Stimulated activated CD4-positive, alpha-beta T cell treated with anti-CD3 and anti-CD28 coated beads, Interleukin-1b, Interleukin-23, amount 100 ng/mL, for 4 hours (primary cell): ENCODE results near the gene HRH2.
"Not testable (repeated sequence)": the region's sequence is repeated elsewhere in the genome, so short reads cannot be mapped to it uniquely, and the experiment has no call there.

Experiments used
- DNase-seq, 2 donors: peaks; one replicate each; pipeline ENCODE4 v3.0.0-alpha.2; 2020; ENCODE audit warnings: low read depth in 2 of 2

Gene HRH2

GRCh38 chr5:175713930-175714329 is 56.1 kb downstream of the HRH2 start:
- DNase-seq, result no peak

GRCh38 chr5:175714479-175715085 is 56.7 kb downstream of the HRH2 start:
- no peak for DNase-seq

DNA sequence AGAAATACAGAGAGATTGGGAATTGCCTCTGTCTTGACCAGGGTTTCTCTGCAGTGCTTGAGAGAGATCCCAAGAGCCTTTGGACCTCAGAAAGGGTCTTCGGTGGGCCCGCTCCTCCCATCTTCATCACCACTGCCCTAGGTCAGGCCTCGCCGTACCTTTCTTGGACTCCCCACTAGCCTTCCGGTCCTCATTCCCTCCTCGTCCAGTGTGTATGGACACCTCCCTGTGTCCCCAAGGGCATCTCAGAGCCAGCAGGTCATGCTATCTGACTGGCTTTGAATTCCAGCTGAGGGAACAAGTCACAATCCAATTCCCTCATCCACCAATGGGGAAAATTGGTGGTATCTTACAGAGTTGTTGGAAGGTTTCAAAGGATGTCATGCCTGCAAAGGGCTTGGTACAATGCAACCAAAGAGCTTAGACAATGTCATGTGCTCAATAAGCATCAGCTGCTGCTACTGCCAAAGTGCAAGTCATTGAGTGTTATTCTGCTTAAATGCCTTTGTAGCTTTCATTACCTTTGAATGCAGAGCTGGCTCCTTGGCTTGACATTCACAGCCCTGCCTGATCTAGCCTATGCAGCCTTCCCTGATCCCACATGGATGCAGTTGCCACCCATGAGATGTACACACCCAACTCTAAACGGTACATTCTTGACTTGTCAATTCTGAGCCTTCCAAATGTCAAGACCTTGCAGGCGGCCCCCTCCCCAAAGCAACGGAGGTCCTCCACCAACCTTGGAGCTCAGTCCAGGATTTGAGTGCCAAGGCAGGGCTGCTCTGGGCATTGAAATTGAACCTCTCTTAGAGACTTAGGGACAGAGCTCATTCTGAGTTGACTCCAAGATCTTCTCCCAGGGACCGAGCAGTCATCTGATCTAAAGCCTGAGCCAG is 58.0 kb downstream of the HRH2 start:
- no peak for DNase-seq

- no peak for DNase-seq
These were observed 60.0 kb downstream of the HRH2 start for GRCh38 chr5:175717837-175718236.

DNA sequence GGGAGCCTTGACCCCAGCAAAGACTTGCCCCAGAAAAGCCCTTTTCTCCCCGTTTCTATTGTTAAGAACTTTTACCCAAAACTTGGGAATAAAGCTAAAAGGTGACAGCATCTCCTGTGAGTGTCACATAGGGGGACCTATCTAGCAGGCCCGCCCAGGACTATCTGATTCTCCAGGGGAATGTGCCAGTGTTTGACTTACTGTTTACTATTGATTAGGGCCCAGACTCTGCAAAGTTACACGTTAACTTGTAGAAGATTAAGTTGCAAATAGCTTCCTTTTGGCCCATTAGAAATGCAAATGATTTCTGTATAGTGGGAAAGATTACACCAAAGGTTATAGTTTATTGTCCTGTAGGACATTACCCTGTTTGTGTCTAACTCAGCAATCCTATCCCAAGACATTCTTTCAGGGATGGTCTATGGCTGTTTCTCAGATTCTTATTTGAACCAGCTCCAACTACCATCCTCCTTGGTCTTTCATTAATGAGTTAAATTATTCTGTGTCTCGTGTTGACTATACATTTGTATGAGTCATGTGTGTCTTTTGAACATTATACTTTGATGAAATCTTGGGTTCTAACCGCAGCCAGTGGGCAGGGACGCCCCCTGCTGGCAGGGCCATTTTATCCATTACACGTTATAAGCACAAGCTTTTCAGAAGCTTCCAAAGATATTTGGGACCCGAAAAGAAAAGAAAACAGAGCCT is 60.7 kb downstream of the HRH2 start:
- DNase-seq, result peak; percentile 65 to 73

DNA sequence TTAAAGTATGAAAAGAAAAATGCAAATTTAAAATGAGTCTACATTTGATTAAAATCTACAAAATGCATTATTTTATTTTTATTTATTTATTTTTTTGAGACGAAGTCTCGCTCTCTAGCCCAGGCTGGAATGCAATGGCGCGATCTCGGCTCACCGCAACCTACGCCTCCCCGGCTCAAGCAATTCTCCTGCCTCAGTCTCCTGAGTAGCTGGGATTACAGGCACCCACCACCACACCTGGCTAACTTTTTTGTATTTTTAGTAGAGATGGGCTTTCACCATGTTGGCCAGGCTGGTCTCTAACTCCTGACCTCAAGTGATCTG is 61.2 kb downstream of the HRH2 start:
- DNase-seq, result not testable (repeated sequence)

DNA sequence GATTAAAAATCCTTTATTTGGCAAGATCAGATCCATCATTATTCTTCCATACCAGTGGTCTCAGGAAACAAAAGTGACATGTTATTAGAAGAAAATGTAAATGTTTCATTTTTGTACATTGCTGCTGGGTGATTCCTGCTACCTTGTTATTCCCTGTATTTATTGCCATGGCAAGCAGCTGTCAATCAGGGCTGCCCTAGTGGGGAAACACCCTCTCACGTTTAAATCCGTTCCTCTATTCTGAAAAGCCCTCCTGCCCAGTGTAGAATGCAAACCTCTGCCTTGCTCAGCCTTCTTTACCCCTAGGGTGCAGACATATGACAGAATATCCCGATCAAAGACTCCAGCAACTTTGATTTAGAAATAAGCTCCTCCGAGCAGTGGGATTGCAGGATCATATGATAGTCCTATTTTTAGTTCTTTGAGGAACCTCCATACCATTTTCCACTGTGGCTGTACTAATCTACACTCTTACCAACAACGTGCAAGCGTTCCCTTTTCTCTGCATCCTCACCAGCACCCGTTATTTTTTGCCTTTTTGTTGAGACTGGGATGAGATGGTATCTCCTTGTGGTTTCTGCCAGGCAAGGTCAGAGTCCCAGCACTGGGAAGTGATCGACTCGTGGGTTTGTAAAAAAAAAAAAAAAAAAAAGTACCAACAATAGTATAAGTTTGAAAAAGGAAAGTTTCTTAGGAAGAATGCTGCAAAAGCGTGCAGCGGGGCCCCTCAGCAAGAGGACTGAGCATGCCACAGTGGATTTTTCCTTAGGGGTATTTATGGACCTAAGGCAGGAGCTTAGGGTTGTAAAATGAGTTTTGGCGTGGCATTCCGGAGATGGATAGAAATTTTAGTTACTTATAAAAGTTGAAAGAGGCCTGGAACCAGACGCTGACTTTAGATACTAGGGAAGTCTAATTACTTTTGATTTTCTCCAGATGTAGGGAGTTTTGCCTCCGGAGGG is 66.7 kb downstream of the HRH2 start:
- DNase-seq, result no peak

DNA sequence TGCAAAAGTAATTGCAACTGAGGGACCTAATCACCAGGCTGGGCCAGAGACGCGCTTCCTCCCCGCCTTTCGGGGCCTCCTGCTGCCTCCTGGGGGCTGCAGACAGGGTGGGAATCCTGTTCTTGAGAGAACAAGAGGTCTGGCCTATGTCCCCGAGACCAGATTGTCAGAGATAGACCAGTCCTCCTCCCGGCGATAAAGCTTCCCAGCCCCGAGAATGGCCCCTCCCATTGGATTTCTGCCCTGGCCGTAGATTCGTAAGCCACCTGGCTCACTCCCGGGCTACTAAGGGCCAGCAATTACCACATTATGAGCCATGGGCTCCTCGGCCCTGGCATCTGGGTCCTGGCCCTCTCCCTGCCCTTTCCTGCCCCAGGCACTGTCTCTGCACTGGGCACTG is 70.4 kb downstream of the HRH2 start:
- no peak for DNase-seq

GRCh38 chr5:175728885-175729828 is 71.3 kb downstream of the HRH2 start:
- no peak for DNase-seq

- peak; percentile 93 to 94 for DNase-seq
These were observed 72.0 kb downstream of the HRH2 start for GRCh38 chr5:175729829-175730277.

GRCh38 chr5:175731172-175731571 is 73.3 kb downstream of the HRH2 start:
- DNase-seq, result no peak

DNA sequence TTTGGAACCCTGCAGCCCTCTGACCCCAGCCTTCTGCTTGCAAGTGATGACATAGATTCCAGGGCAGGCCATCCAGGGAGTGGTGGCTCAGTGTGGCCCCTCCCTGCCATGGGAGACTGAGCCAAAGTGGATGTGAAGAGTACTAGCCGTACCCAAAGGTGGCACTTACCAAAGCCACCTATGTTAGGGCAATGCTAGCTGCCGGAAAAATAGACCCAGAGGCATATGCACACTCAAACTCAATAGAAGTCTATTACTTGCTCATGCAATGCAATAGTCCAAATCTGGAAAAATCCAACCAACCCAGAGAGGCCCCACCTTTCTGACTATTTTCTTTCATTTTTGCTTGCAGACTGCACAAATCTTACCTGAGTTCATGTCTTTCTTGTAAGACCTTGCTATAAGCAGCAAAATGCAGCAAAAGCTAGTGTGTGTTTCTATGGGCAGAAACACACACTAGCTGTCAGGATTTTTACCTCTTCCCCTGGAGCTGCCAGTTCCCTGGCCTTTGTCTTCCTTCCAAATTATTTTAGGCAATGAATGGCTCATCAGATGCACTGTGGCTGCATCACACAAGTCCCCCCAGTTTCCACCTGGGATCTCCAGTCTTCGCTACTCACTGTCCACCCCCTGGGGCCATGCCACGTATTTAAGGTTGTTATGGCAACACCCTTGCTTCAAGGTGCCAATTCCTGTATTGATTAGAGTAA is 74.0 kb downstream of the HRH2 start:
- DNase-seq, result no peak

- no peak for DNase-seq
These were observed 75.1 kb downstream of the HRH2 start for GRCh38 chr5:175733017-175733416.

- DNase-seq, result no peak
These were observed 76.1 kb downstream of the HRH2 start for GRCh38 chr5:175734016-175734415.

GRCh38 chr5:175734501-175734900 is 76.6 kb downstream of the HRH2 start:
- no peak for DNase-seq

GRCh38 chr5:175735701-175736100 is 77.8 kb downstream of the HRH2 start:
- no peak for DNase-seq

- no peak for DNase-seq
These were observed 78.8 kb downstream of the HRH2 start for GRCh38 chr5:175736652-175737051.

DNA sequence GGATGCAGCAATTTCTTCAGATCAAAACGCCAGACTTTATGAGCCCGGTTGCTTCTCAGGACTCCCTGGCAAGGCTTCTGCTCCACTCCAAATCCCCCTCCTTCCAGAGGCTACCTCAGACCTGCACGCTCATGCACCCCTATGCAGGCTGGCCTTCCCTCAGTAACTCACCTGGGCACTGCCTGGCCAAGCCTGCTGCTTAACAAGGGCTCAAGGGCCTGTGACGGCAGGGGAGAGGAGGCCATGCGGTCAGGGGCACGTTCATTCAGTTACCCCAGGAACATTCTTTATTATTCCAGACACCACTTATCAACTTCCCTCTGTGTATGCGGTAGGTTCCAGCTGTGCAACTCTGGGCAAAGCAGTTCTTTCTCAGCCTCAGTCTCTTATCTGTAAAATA is 79.6 kb downstream of the HRH2 start:
- DNase-seq, result no peak

DNA sequence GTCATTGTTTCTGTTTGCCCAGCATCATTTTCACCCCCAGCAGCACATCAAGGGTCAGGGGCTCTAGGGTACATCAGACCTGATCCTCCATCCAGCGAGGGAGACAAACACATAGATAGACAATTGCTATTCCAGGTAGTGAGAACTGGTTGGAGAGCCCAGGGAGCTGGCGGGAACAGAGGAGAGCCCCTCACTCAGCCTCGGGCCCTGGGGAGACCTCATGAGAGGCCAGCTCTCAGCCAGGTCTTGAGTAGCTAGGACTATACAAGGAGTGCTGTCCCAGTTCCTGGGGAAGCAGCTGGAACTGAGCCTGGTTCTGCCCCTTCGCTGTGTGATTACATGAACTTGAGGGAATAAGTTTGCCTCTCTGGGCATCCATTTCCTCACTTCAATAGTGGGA is 80.3 kb downstream of the HRH2 start:
- no peak for DNase-seq

DNA sequence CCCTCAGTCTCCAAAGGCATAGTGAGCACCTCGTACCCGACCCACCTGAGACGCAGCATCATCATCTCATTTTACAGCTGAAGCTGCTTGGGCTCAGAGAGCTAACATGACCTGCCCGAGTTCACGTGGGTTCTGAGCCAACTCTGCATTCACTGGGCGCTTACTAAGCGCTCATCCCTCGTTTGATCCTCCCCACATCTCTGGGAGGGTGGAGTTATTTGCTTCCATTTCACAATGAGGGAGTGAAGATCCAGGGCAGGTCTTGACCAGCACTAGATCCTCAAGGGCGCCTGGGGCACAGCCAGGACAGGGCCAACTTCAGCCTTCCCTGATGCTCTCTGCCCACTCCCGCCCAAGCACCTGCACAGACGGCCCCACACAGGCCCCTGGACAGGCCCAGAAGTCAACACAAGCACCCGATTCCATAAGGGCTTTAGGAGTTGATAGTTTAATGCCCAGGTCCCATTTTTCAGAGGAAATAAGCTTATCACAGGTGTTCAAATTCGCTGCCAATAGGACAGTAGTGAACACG is 80.8 kb downstream of the HRH2 start:
- no peak for DNase-seq
